Thoracic aorta (tissue), 2 donors: ENCODE results near the gene CRB2. TPM values are rescaled to one million over a fixed set of nuclear protein-coding genes. Genes with fewer than 3 reads are reported as not detected.

ENCODE experiments used
- ATAC-seq: fragments of 150-250 bp; one replicate; pipeline ENCODE4 v1.8.0; 2017; ENCODE audit warnings: low read depth; ENCODE audit not compliant: insufficient number of reproducible peaks, low FRiP score
- DNase-seq: peaks from one replicate; pipeline ENCODE4 v3.0.0-alpha.2; 2020; ENCODE audit warnings: low spot score
- H3K27ac ChIP-seq, 2 donors: fragments of 200-600 bp; sonication (generic); 1 replicate in 1 of 2; 2 replicates in 1 of 2; pipeline ENCODE4 v1.5.1; 2016; ENCODE audit warnings: mild to moderate bottlenecking in 2 of 2, moderate library complexity in 2 of 2
- H3K27me3 ChIP-seq: fragments of 200-600 bp; sonication (generic); replicated peaks from 2 replicates; pipeline ENCODE4 v1.6.0; 2016; ENCODE audit warnings: mild to moderate bottlenecking; ENCODE audit not compliant: insufficient read depth
- H3K36me3 ChIP-seq: fragments of 200-600 bp; sonication (generic); one replicate; pipeline ENCODE4 v1.5.1; 2016
- H3K4me1 ChIP-seq, 2 donors: fragments of 200-600 bp; sonication (generic); 1 replicate in 1 of 2; 2 replicates in 1 of 2; pipeline versions ENCODE4 v1.5.1 to v1.6.0; 2016; ENCODE audit warnings: low read depth in 2 of 2, mild to moderate bottlenecking in 1 of 2; ENCODE audit not compliant: control insufficient read depth in 1 of 2
- H3K4me3 ChIP-seq: fragments of 200-600 bp; sonication (generic); 2 replicates; pipeline ENCODE4 v1.5.1; 2016; ENCODE audit warnings: mild to moderate bottlenecking
- H3K9me3 ChIP-seq: fragments of 200-600 bp; sonication (generic); 2 replicates; pipeline ENCODE4 v1.5.1; 2016
- CTCF ChIP-seq: fragments of 200-600 bp; sonication (generic); IDR thresholded peaks from one replicate; pipeline ENCODE4 v1.5.1; 2019; ENCODE audit warnings: antibody characterized with exemption
- total RNA-seq, 2 donors: library from RNA; depleted of rRNA; stranded (reverse); fragments of >200 nt; gene quantifications; one replicate each; pipeline versions ENCODE4 v1.1.0 to v1.2.3, GENCODE V29; 2016

The CRB2 gene
- total RNA-seq, 2 donors from 2014 or later: not detected

DNA sequence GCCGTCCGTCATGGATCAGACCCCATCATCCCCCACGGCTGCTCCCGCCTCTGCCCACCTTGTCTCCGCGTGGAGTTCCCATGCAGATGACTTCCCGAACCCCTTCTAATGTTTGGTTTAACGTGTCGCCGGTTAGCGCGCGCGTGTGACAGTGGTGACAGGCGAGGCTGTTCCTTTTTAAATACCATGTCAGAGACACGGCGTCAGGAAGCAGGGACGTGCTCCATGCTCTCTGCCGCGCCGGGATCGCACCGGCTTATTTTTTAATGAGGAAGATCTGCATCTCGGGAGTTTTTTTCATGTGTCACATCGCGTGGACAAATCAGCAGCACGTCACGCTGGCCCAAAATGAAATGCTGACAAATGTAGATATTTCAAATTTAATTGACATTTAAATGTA lies 35.9 kb downstream of the CRB2 start:
- ATAC-seq (no peak), DNase-seq (no peak)
- no peak overlapping the region for H3K4me3 ChIP-seq
- no peaks in the 10 kb centered on the region for H3K36me3 ChIP-seq
- no peaks in the 10 kb centered on the region for H3K4me1 ChIP-seq
- no peaks in the 10 kb centered on the region for H3K27me3 ChIP-seq
- no peaks in the 10 kb centered on the region for H3K9me3 ChIP-seq
- TF ChIP-seq CTCF: no peak
- H3K27ac ChIP-seq: no peak overlapping the region

- ATAC-seq: no peak
- TF ChIP-seq CTCF: no peak
- Histone ChIP-seq H3K27me3 (no peaks in the 10 kb centered on the region), H3K27ac (no peak overlapping the region), H3K9me3 (no peaks in the 10 kb centered on the region), H3K4me3 (no peak overlapping the region), H3K4me1 (no peaks in the 10 kb centered on the region), H3K36me3 (no peaks in the 10 kb centered on the region)
- DNase-seq: no peak
Measured at GRCh38 chr9:123392802-123393201, 36.8 kb downstream of the CRB2 start.

DNA sequence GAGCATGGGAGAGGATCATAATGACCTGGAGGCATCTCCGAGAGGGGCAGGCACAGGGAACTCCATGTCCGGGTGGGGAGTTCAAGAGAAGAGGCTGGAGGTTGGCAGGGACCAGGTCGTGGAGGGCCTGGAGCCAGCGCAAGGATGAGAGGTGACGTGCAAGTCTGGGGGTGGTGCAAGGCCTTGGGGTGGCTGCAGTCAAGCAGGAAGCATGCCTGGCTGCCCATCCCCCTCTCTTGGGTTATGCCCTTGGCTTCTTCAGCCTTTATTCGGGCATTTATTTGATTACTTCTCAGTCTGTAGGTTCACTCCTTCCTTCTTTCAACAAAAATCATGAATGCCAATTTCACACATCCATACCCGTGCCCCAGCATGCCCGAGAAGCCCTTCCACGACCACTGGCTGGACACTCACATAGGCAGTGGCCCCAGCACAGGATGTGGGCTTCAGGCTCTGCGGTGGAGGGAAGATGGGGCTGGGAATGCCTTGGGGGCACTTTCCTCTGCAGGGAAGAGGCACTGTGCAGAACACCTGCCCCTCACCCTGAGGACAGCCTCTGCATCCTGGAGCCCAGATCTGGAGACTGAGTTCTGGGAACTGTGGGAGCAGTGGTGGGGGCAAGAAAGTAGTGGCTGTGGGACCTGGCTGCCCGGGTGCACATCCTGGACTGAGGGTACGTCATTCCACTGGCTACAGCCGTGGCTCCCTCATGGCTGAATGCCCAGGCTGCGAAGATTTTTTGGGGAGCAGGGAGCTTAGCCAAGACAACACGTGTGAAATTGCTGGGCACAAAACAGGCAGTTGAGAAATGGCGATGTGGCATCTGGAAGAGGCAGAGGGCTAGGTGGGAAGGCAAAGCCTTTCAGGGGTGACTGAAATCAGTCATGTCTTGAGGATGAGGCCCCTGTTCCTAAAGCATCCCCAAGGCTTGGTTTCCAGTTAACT lies 38.6 kb downstream of the CRB2 start:
- no peak for TF ChIP-seq CTCF
- no peak for ATAC-seq
- no peak for DNase-seq
- Histone ChIP-seq H3K4me3 (no peak overlapping the region), H3K27me3 (no peaks in the 10 kb centered on the region), H3K36me3 (no peaks in the 10 kb centered on the region), H3K4me1 (no peaks in the 10 kb centered on the region), H3K27ac (no peak overlapping the region), H3K9me3 (no peaks in the 10 kb centered on the region)

- DNase-seq: no peak
- H3K27ac ChIP-seq: no peak overlapping the region
- no peak for TF ChIP-seq CTCF
- no peaks in the 10 kb centered on the region for H3K4me1 ChIP-seq
- no peaks in the 10 kb centered on the region for H3K27me3 ChIP-seq
- H3K4me3 ChIP-seq: no peak overlapping the region
- ATAC-seq: no peak
- no peaks in the 10 kb centered on the region for H3K36me3 ChIP-seq
- no peaks in the 10 kb centered on the region for H3K9me3 ChIP-seq
Measured at GRCh38 chr9:123395276-123395688, 39.3 kb downstream of the CRB2 start.

DNA sequence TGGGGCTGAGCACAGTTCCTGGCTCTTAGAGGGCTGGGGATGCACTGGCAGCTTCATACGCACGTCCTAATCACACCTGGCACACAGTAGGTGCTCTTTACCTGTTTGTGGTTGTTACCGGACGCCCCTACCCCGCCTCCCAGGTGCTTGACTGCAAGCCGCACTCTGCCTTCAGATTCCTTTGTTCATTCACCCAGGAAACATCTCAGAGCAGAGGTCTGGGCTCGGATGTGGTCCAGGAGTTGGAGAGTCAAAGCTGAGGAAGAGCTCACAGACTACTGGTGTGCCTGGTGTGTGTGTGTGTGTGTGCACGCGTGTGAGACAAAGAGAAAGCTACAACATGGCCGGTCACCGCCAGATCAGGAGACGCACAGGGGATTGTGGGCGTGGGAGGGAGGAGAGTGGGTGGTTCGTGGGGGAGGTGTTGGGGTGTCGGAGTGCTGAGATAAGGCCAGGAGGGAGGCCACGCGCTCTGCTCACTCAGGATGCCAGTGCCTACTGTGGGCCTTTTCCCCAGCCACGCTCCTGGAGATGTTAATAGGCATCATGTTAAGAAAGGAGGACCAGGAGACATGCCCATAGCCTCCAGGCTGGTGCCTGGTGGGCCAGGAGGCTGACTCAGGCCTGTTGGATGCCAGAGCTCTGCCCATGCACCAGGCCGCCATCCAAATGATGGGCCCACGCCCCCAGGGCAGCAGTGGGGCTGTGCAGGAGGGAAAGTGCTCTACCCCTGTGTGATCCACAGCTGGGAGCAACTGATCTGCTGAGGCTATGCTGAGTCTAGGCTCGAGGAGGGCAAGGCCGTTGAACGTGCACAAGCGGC lies 39.9 kb downstream of the CRB2 start:
- Histone ChIP-seq H3K36me3 (no peaks in the 10 kb centered on the region), H3K27ac (no peak overlapping the region), H3K4me3 (no peak overlapping the region), H3K9me3 (no peaks in the 10 kb centered on the region), H3K27me3 (no peaks in the 10 kb centered on the region), H3K4me1 (peaks cover 0 to 4% of the 10 kb centered on the region in 2 donors)
- no peak for TF ChIP-seq CTCF
- ATAC-seq (no peak), DNase-seq (no peak)
